ENCODE results near the gene HACD1. TPM values are rescaled to one million over a fixed set of nuclear protein-coding genes. Genes with fewer than 3 reads are reported as not detected.

Gene HACD1
- total and polyA plus RNA-seq, 2 donors from 2014 or later = 11.4 to 11.6 TPM

DNA sequence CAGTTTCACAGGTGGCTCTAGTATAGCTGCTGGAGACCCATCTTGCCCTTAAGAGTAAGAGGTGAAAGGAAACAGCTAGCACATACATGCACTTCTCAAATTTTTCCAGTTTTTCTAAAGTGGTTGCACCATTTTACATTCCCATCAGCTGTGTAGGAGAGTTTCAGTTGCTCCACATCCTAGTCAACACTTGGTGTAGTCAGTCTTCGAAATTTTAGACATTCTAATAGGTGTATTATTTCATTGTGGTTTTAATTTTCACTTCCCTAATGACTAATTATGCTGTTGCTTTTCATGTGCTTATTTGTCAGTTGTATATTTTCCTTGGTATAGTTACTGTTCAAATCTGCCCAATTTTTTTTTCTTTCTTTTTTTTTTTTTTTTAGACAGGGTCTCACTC lies 9.5 kb upstream of the HACD1 start:
- Histone ChIP-seq H3K4me3 (ENCODE audit: low read length in 3 of 3) (no peak overlapping the region), H3K27me3 (ENCODE audit: control insufficient read depth, insufficient read depth, low read length) (no peaks in the 10 kb centered on the region), H3K4me1 (ENCODE audit: control insufficient read depth in 2 of 3, insufficient read depth in 2 of 3, low read depth in 1 of 3, low read length in 3 of 3) (no peaks in the 10 kb centered on the region), H3K9ac (ENCODE audit: low read length in 3 of 3) (no peak overlapping the region), H3K36me3 (ENCODE audit: control insufficient read depth in 2 of 3, insufficient read depth in 3 of 3, low read length in 3 of 3) (no peaks in the 10 kb centered on the region), H3K27ac (ENCODE audit: low read depth in 2 of 2, low read length in 2 of 2) (no peak overlapping the region), H3K9me3 (ENCODE audit: control insufficient read depth in 2 of 3, insufficient read depth in 1 of 3, low read length in 3 of 3) (no peaks in the 10 kb centered on the region)
- intact Hi-C loops (cut with DNase I) = no loop called here
- DNase-seq (no peak), FAIRE-seq (no peak)
- TF ChIP-seq, protein P1, sequence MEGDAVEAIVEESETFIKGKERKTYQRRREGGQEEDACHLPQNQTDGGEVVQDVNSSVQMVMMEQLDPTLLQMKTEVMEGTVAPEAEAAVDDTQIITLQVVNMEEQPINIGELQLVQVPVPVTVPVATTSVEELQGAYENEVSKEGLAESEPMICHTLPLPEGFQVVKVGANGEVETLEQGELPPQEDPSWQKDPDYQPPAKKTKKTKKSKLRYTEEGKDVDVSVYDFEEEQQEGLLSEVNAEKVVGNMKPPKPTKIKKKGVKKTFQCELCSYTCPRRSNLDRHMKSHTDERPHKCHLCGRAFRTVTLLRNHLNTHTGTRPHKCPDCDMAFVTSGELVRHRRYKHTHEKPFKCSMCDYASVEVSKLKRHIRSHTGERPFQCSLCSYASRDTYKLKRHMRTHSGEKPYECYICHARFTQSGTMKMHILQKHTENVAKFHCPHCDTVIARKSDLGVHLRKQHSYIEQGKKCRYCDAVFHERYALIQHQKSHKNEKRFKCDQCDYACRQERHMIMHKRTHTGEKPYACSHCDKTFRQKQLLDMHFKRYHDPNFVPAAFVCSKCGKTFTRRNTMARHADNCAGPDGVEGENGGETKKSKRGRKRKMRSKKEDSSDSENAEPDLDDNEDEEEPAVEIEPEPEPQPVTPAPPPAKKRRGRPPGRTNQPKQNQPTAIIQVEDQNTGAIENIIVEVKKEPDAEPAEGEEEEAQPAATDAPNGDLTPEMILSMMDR (IDR thresholded peaks at IDR 0.05; ENCODE audit: borderline replicate concordance, extremely low read depth, insufficient read depth) = no peak

DNA sequence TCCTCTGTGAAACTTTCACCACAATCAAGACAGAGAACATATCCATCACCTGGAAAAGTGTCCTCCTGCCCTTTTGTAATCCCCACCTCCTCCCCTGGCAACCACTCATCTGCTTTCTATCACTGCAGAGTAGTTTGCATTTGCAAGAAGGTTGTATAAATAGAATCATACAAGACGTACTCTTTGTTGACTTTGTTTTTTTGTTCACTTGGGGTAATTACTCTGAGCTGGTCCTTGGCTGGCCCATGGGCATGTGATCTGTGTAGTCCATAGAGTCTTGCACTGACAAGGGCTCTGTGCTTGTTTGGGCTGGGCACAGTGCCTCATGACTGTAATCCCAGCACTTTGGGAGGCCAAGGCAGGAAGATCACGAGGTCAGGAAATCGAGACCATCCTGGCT lies 7.8 kb upstream of the HACD1 start:
- intact Hi-C loops (cut with DNase I) = no loop called here
- Histone ChIP-seq H3K9ac (ENCODE audit: low read length in 3 of 3) (no peak overlapping the region), H3K4me1 (ENCODE audit: control insufficient read depth in 2 of 3, insufficient read depth in 2 of 3, low read depth in 1 of 3, low read length in 3 of 3) (no peaks in the 10 kb centered on the region), H3K4me3 (ENCODE audit: low read length in 3 of 3) (no peak overlapping the region), H3K9me3 (ENCODE audit: control insufficient read depth in 2 of 3, insufficient read depth in 1 of 3, low read length in 3 of 3) (no peaks in the 10 kb centered on the region), H3K27ac (ENCODE audit: low read depth in 2 of 2, low read length in 2 of 2) (no peak overlapping the region), H3K27me3 (ENCODE audit: control insufficient read depth, insufficient read depth, low read length) (no peaks in the 10 kb centered on the region), H3K36me3 (ENCODE audit: control insufficient read depth in 2 of 3, insufficient read depth in 3 of 3, low read length in 3 of 3) (no peaks in the 10 kb centered on the region)
- TF ChIP-seq, protein P1 (IDR thresholded peaks at IDR 0.05; ENCODE audit: borderline replicate concordance, extremely low read depth, insufficient read depth) = no peak
- DNase-seq = no peak
- FAIRE-seq = no peak

DNA sequence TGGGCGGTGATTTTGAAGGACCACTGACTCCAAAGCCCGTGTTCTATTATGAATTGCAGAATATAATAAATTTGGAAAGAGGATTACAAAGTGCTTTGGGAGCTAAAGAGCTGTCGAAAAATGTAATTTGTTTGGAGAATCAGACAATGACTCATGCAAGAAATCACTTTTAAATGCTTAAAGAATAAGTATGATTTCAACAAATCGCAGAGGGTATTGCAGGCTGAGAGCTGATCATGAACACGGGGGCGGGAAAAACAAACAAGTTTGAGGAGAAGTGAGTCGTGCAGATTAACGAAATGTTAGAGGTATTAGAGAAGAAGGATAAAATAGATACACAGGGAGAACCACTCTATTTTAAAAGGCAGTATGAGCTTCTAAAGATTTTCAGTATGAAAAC lies 4.9 kb upstream of the HACD1 start:
- peaks cover 0 to 4% (median 0%) of the 10 kb centered on the region in 3 donors for H3K4me1 ChIP-seq (ENCODE audit: control insufficient read depth in 2 of 3, insufficient read depth in 2 of 3, low read depth in 1 of 3, low read length in 3 of 3)
- TF ChIP-seq, protein P1 (IDR thresholded peaks at IDR 0.05; ENCODE audit: borderline replicate concordance, extremely low read depth, insufficient read depth) = no peak
- H3K36me3 ChIP-seq (ENCODE audit: control insufficient read depth in 2 of 3, insufficient read depth in 3 of 3, low read length in 3 of 3) = no peaks in the 10 kb centered on the region
- no peak overlapping the region for H3K4me3 ChIP-seq (ENCODE audit: low read length in 3 of 3)
- FAIRE-seq (no peak), DNase-seq (no peak)
- no peaks in the 10 kb centered on the region for H3K27me3 ChIP-seq (ENCODE audit: control insufficient read depth, insufficient read depth, low read length)
- H3K9me3 ChIP-seq (ENCODE audit: control insufficient read depth in 2 of 3, insufficient read depth in 1 of 3, low read length in 3 of 3) = no peaks in the 10 kb centered on the region
- H3K9ac ChIP-seq (ENCODE audit: low read length in 3 of 3) = no peak overlapping the region
- intact Hi-C loops (cut with DNase I) = no loop called here
- no peak overlapping the region for H3K27ac ChIP-seq (ENCODE audit: low read depth in 2 of 2, low read length in 2 of 2)

DNA sequence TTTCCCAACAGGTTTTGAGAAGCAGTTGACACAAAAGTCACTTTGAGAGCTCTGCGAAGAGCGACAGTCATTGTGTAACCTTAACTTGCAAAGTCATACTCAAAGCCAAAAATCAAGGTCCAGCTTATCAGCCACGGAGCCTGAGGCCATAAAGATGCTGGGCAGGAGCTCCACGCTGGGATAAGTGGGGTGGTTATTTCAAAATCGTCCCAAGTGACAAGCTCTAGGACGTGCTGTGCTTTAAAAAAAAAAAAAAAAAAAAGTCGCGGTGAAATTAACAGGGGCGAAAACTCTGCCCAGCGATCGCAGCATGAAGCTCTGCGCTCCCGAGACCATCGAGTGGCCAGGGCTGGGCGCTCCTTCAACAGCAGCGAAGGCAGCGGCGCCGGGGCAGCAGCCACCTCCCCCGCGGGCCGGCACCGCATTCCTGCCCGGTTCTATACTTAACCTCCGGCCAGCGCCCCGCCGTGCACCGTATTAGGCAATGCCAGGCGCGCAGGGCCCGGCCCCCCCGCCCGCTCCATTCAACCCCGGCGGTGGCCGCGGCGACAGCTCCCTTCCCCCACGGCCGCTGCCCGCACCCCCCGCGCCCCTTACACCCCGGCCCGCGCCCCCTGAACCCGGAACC lies 657 bp downstream of the HACD1 start:
- DNase-seq (peak; percentile 80 to 87 (median 82)), FAIRE-seq (no peak)
- peak overlapping the region; percentile 32 to 53 for H3K27ac ChIP-seq (ENCODE audit: low read depth in 2 of 2, low read length in 2 of 2)
- TF ChIP-seq, protein P1 (IDR thresholded peaks at IDR 0.05; ENCODE audit: borderline replicate concordance, extremely low read depth, insufficient read depth) = no peak
- H3K9me3 ChIP-seq (ENCODE audit: control insufficient read depth in 2 of 3, insufficient read depth in 1 of 3, low read length in 3 of 3) = no peaks in the 10 kb centered on the region
- peaks cover 0 to 4% (median 0%) of the 10 kb centered on the region in 3 donors for H3K4me1 ChIP-seq (ENCODE audit: control insufficient read depth in 2 of 3, insufficient read depth in 2 of 3, low read depth in 1 of 3, low read length in 3 of 3)
- intact Hi-C loops (cut with DNase I) = no loop called here
- no peaks in the 10 kb centered on the region for H3K36me3 ChIP-seq (ENCODE audit: control insufficient read depth in 2 of 3, insufficient read depth in 3 of 3, low read length in 3 of 3)
- no peaks in the 10 kb centered on the region for H3K27me3 ChIP-seq (ENCODE audit: control insufficient read depth, insufficient read depth, low read length)
- peak overlapping the region in 1 of 3 donors; percentile 69 for H3K9ac ChIP-seq (ENCODE audit: low read length in 3 of 3)
- H3K4me3 ChIP-seq (ENCODE audit: low read length in 3 of 3) = peak overlapping the region in 2 of 3 donors; percentile 64 to 71
